ENCODE results near the gene CDC25A.

The CDC25A gene

DNA sequence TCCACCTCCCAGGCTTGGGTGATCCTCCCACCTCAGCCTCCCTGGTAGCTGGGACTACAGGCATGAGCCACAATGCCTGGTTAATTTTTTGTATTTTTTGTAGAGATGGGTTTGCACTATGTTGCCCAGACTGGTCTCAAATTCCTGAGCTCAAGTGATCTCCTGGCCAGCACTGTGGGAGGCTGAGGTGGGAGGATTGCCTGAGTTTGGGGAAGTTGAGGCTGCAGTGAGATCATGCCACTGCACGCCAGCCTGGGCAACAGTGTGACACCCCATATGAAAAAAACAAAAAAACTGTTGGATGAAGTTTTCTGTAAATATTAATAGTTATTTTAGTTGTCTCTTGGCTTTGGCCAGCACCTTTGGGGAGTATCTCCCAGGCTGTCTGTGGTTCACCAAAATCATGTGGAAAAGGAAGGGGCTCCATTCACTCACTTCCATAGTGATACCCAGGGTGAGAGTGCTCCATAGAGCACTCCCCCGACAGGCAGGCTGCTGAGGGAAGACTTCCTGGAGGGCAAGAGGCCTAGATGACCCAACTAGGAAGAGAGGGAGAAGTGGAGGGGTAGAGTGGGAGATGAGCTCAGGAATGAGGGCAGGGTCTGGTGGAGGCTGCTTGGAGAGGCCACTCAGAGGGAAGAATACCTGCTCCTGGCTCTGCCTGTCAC lies 47.1 kb downstream of the CDC25A start:
- Histone ChIP-seq H3K27me3 (ENCODE audit: control insufficient read depth, insufficient read depth, low read length) (no peaks in the 10 kb centered on the region), H3K36me3 (ENCODE audit: control insufficient read depth, insufficient read depth, low read length) (no peaks in the 10 kb centered on the region), H3K9ac (ENCODE audit: low read length) (no peak overlapping the region), H3K27ac (ENCODE audit: low read depth, low read length) (no peak overlapping the region), H3K4me3 (ENCODE audit: low read depth, low read length) (no peak overlapping the region), H3K4me1 (ENCODE audit: control insufficient read depth, insufficient read depth, low read length) (peaks cover 5% of the 10 kb centered on the region), H3K9me3 (ENCODE audit: control insufficient read depth, insufficient read depth, low read depth, low read length) (no peaks in the 10 kb centered on the region)

DNA sequence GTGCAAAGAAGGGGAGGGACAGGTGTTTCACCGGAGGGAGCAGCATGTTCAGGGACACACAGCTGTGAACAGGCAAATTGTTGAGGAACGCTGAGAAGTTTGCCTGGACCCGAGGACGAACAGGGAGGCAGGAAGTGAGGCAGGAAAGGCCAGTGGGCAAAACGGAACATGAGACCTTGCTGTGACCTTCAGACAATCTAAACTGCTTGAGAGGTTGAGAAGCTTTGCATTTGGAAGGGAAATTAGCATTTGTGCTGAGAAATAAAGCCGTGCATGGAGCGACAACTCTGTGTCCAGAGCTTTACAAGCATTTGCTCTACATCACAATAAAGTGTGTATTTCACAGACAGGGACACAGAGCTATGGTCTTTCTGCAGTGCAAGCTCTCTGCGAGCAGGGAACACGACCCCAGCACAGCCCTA lies 47.9 kb downstream of the CDC25A start:
- H3K4me3 ChIP-seq (ENCODE audit: low read depth, low read length), result no peak overlapping the region
- no peaks in the 10 kb centered on the region for H3K27me3 ChIP-seq (ENCODE audit: control insufficient read depth, insufficient read depth, low read length)
- H3K4me1 ChIP-seq (ENCODE audit: control insufficient read depth, insufficient read depth, low read length), result peaks cover 5% of the 10 kb centered on the region
- H3K27ac ChIP-seq (ENCODE audit: low read depth, low read length), result peak overlapping the region; percentile 1; the same call in 1 of the 2 replicates
- no peaks in the 10 kb centered on the region for H3K9me3 ChIP-seq (ENCODE audit: control insufficient read depth, insufficient read depth, low read depth, low read length)
- H3K9ac ChIP-seq (ENCODE audit: low read length), result no peak overlapping the region
- no peaks in the 10 kb centered on the region for H3K36me3 ChIP-seq (ENCODE audit: control insufficient read depth, insufficient read depth, low read length)

DNA sequence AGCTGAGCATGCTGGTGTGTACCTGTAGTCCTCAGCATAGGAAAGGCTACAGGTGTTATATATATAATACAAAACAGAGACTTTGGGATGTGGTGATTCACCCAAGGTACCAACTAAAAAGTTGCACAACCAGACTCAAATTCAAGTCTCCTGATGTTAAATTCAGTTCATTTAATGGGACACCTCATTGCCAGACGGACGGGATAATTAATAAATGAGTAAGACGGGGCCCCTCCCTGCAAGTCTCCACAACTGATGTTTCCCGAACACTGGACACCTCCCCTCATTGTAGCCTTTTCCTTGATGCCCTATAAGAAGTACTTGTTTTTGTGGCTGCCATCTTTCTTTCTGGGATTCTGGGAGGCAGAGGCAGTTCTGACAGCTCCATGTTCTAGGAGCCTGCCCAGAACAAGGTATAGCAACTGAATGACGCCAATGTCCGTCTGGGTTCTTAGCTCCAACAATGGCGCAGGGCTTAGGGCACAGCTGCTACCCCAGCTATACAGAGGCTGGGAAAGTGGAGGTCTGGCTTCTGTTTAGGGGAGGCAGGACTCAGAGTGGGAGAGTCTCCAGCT lies 50.7 kb downstream of the CDC25A start:
- Histone ChIP-seq H3K4me1 (ENCODE audit: control insufficient read depth, insufficient read depth, low read length) (peaks cover 5% of the 10 kb centered on the region), H3K9me3 (ENCODE audit: control insufficient read depth, insufficient read depth, low read depth, low read length) (no peaks in the 10 kb centered on the region), H3K36me3 (ENCODE audit: control insufficient read depth, insufficient read depth, low read length) (no peaks in the 10 kb centered on the region), H3K27ac (ENCODE audit: low read depth, low read length) (no peak overlapping the region), H3K9ac (ENCODE audit: low read length) (no peak overlapping the region), H3K4me3 (ENCODE audit: low read depth, low read length) (no peak overlapping the region), H3K27me3 (ENCODE audit: control insufficient read depth, insufficient read depth, low read length) (no peaks in the 10 kb centered on the region)

DNA sequence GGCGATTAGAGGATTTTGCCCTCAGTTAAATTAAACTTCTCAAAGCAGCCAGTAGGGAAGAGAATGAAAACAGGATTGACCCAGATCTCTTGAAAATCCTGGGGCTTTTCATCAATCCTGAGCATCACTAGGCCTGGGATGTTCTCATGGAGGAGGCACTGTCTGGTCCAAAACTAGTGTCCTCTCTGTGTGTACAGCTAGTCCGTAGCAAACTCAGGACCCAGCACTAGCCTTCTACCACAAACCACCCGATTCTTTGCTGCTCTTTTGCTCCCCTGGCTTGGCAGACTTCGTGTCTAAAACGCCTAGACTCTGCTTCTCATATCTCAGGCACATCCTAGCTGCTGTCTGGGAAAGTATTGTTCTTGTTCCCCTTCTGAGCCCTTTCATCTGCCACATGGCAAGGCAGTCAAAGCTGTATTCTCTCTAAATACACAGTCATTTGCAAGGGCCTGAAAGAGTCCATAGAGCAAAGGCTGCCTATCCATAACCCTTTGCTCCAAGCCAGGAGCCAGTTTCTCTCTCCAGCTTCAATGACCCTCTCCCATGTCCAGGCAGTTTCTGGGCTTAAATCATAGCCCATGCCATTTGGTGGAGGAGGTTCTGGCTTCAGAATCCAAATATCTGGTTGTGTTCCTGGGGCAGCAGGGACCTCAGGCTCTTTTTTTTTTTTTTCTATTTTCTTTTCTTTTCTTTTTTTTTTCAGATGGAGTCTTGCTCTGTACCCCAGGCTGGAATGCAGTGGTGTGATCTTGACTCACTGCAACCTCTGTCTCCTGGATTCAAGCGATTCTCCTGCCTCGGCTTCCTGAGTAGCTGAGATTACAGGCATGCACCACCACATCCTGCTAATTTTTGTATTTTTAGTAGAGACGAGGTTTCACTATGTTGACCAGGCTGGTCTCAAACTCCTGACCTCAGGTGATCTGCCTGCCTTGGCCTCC lies 52.4 kb downstream of the CDC25A start:
- Histone ChIP-seq H3K36me3 (ENCODE audit: control insufficient read depth, insufficient read depth, low read length) (no peaks in the 10 kb centered on the region), H3K27me3 (ENCODE audit: control insufficient read depth, insufficient read depth, low read length) (no peaks in the 10 kb centered on the region), H3K9ac (ENCODE audit: low read length) (no peak overlapping the region), H3K27ac (ENCODE audit: low read depth, low read length) (no peak overlapping the region), H3K9me3 (ENCODE audit: control insufficient read depth, insufficient read depth, low read depth, low read length) (no peaks in the 10 kb centered on the region), H3K4me3 (ENCODE audit: low read depth, low read length) (no peak overlapping the region), H3K4me1 (ENCODE audit: control insufficient read depth, insufficient read depth, low read length) (peaks cover 6% of the 10 kb centered on the region)

DNA sequence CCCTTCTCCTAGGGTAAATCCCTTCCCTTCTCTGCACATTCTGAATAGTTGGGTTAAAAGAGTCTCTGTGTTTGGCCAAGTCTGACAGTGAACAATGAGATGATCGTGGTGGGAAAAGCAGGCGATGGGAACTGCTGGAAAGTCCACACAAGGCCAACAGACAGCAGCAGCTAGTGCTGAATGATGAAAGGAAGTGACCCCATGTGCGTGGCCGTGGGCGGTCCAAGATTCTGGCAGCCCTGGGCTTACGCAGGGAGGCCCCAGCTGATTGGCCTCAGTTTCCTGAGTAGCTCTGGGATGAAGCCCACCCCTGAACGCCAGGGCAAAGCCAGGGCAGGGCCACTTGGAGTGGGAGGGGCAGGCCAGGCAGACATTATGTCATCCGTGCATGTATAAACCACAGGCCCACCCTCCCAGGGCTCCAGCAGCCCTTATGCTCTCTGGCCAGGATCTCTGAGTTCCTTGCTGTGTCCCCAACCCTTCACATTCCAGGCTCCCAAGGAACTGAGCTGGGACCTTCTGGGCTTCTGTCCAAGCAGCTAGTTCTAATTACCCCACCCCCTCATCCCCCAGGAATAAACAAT lies 57.8 kb downstream of the CDC25A start:
- Histone ChIP-seq H3K4me1 (ENCODE audit: control insufficient read depth, insufficient read depth, low read length) (peaks cover 20% of the 10 kb centered on the region; the same call in 1 of the 2 replicates), H3K27me3 (ENCODE audit: control insufficient read depth, insufficient read depth, low read length) (no peaks in the 10 kb centered on the region), H3K9me3 (ENCODE audit: control insufficient read depth, insufficient read depth, low read depth, low read length) (no peaks in the 10 kb centered on the region), H3K9ac (ENCODE audit: low read length) (no peak overlapping the region), H3K27ac (ENCODE audit: low read depth, low read length) (no peak overlapping the region), H3K36me3 (ENCODE audit: control insufficient read depth, insufficient read depth, low read length) (no peaks in the 10 kb centered on the region), H3K4me3 (ENCODE audit: low read depth, low read length) (no peak overlapping the region)

DNA sequence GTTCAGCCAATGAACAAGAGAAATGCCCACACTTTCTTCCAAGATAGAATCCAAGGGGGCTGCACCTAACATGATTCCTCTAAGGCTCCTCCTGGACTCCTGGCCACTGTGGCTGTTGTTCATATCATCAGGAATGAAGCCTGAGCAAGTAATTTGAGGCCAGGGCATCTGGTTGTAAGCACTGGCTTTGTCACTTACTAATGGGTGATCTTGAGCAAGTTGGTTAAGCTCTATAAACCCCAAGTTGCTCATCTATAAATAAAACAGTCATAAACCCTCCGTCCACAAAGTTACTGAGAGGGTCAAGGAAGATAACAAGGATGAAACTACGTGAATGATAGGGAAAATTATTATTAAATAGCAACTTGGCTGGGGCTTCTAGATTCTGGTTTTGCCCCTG lies 58.3 kb downstream of the CDC25A start:
- no peaks in the 10 kb centered on the region for H3K36me3 ChIP-seq (ENCODE audit: control insufficient read depth, insufficient read depth, low read length)
- no peaks in the 10 kb centered on the region for H3K9me3 ChIP-seq (ENCODE audit: control insufficient read depth, insufficient read depth, low read depth, low read length)
- H3K9ac ChIP-seq (ENCODE audit: low read length), result no peak overlapping the region
- no peak overlapping the region for H3K27ac ChIP-seq (ENCODE audit: low read depth, low read length)
- H3K27me3 ChIP-seq (ENCODE audit: control insufficient read depth, insufficient read depth, low read length), result no peaks in the 10 kb centered on the region
- peaks cover 25% of the 10 kb centered on the region for H3K4me1 ChIP-seq (ENCODE audit: control insufficient read depth, insufficient read depth, low read length)
- no peak overlapping the region for H3K4me3 ChIP-seq (ENCODE audit: low read depth, low read length)

DNA sequence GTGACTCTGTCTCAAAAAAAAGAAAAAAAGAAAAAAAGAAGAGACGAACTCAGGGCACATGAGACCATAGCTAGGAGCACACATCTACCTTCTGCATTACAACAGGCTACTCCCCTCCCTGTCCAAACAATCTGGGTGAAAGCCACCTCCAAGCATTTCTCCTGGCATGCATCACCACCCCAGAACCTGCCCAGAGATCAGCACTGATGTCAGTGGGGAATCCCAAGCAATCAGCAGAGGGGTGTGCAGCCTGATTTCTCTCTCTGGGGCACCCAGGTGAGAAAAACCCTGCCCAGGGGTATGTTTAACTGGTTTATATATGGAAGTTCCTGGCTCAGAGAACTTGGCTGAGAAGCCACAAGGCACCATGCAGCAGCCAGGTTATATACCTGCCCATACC lies 59.4 kb downstream of the CDC25A start:
- no peaks in the 10 kb centered on the region for H3K9me3 ChIP-seq (ENCODE audit: control insufficient read depth, insufficient read depth, low read depth, low read length)
- H3K27me3 ChIP-seq (ENCODE audit: control insufficient read depth, insufficient read depth, low read length), result no peaks in the 10 kb centered on the region
- H3K9ac ChIP-seq (ENCODE audit: low read length), result no peak overlapping the region
- H3K27ac ChIP-seq (ENCODE audit: low read depth, low read length), result no peak overlapping the region
- peaks cover 26% of the 10 kb centered on the region for H3K4me1 ChIP-seq (ENCODE audit: control insufficient read depth, insufficient read depth, low read length)
- no peaks in the 10 kb centered on the region for H3K36me3 ChIP-seq (ENCODE audit: control insufficient read depth, insufficient read depth, low read length)
- H3K4me3 ChIP-seq (ENCODE audit: low read depth, low read length), result no peak overlapping the region

DNA sequence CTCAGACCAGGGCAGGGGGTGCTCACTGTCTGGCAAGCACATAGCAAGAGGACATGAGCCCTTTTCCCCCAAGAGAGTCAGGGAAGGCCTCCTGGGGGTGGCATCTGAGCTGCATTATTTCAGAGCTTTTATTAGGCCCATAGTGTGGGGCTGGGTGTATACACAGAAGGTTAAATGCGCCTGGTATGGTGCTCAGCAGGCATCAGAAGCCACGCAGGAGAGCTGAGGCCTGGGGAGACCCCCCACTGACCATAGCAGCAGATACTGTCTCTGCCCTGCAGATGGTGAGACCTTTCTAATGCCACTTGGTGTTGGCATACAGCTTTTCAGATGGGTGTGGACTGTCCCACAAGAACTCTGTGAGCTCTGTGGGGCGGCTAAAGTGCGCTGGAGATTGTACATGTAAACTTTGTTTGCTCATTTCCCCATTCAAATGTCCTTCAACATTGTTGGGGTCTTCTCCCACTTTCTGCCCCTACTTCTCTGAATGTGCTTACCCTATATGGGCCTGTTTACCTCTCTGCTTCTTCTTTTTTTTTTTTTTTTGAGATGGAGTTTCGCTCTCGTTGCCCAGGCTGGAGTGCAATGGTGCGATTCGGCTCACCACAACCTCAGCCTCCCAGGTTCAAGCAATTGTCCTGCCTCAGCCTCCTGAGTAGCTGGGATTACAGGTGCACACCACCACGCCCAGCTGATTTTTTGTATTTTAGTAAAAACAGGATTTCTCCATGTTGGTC lies 62.2 kb downstream of the CDC25A start:
- Histone ChIP-seq H3K36me3 (ENCODE audit: control insufficient read depth, insufficient read depth, low read length) (no peaks in the 10 kb centered on the region), H3K4me1 (ENCODE audit: control insufficient read depth, insufficient read depth, low read length) (peaks cover 26% of the 10 kb centered on the region), H3K27me3 (ENCODE audit: control insufficient read depth, insufficient read depth, low read length) (no peaks in the 10 kb centered on the region), H3K27ac (ENCODE audit: low read depth, low read length) (no peak overlapping the region), H3K9me3 (ENCODE audit: control insufficient read depth, insufficient read depth, low read depth, low read length) (no peaks in the 10 kb centered on the region), H3K9ac (ENCODE audit: low read length) (no peak overlapping the region), H3K4me3 (ENCODE audit: low read depth, low read length) (no peak overlapping the region)

DNA sequence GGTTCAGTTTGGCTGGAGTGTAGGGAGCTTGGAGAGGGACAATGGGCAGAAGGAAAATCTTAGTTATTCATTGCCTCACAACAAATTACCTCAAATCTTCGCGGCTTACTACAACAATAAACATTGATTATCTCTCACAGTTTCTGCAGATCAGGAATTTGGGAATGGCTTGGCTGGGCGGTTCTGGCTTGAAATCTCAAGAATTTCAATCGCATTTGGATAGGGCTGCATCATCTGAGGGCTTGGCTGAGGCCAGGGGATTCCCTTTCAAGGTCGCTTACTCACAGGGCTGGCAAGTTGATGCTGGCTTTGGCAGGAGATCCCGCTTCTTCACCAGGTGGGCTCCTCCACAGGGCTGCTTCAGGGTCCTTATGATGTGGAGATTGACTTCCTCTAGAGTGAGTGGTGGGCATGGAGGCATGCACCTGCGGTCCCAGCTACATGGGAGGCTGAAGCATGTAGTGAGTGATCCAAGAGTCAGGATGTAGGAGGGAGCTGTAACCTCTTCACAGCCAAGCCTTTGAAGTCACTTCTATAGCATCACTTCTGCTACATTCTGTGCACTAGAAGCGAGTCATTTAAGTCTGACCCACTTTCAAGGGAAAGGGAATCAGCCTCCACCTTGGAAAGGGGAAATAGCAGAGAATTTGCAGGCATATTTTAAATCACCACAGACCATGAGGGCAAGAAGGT lies 63.1 kb downstream of the CDC25A start:
- Histone ChIP-seq H3K4me1 (ENCODE audit: control insufficient read depth, insufficient read depth, low read length) (peaks cover 18% of the 10 kb centered on the region), H3K9me3 (ENCODE audit: control insufficient read depth, insufficient read depth, low read depth, low read length) (no peaks in the 10 kb centered on the region), H3K36me3 (ENCODE audit: control insufficient read depth, insufficient read depth, low read length) (no peaks in the 10 kb centered on the region), H3K27ac (ENCODE audit: low read depth, low read length) (no peak overlapping the region), H3K27me3 (ENCODE audit: control insufficient read depth, insufficient read depth, low read length) (no peaks in the 10 kb centered on the region), H3K9ac (ENCODE audit: low read length) (no peak overlapping the region), H3K4me3 (ENCODE audit: low read depth, low read length) (no peak overlapping the region)

DNA sequence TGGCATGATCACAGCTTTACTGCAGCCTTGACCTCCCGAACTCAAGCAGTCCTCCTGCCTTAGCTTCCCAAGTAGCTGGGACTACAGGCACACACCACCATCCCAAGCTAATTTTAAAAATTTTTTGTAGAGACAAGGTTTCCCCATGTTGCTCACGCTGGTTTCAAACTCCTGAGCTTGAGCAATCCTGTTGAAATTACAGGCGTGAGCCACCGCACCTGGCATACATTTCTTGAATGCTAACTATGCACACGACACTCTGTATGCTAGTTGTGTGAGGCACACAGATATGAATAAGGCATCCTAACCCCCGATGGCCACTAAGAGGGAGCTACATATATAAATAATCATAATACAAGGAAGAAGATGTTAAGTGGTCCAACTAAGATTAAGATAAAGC lies 64.9 kb downstream of the CDC25A start:
- H3K9ac ChIP-seq (ENCODE audit: low read length), result no peak overlapping the region
- no peak overlapping the region for H3K27ac ChIP-seq (ENCODE audit: low read depth, low read length)
- no peaks in the 10 kb centered on the region for H3K36me3 ChIP-seq (ENCODE audit: control insufficient read depth, insufficient read depth, low read length)
- no peaks in the 10 kb centered on the region for H3K9me3 ChIP-seq (ENCODE audit: control insufficient read depth, insufficient read depth, low read depth, low read length)
- H3K4me3 ChIP-seq (ENCODE audit: low read depth, low read length), result no peak overlapping the region
- no peaks in the 10 kb centered on the region for H3K27me3 ChIP-seq (ENCODE audit: control insufficient read depth, insufficient read depth, low read length)
- H3K4me1 ChIP-seq (ENCODE audit: control insufficient read depth, insufficient read depth, low read length), result peaks cover 14% of the 10 kb centered on the region
